HG03139 (cell line): ENCODE results near the gene RPTOR.
"Not testable (repeated sequence)": the region's sequence is repeated elsewhere in the genome, so short reads cannot be mapped to it uniquely, and the experiment has no call there.

Experiments
- ATAC-seq: cut with Tn5 transposase; IDR thresholded peaks from one replicate; pipeline ENCODE4 v1.9.1; 2021; ENCODE audit not compliant: unreplicated experiment

Gene RPTOR

GRCh38 chr17:80737106-80738019 lies 192.7 kb downstream of the RPTOR start:
- peak; percentile 66 for ATAC-seq

GRCh38 chr17:80738020-80738808 lies 193.6 kb downstream of the RPTOR start:
- peak; percentile 9 for ATAC-seq

- no peak for ATAC-seq
These were observed 194.5 kb downstream of the RPTOR start for GRCh38 chr17:80738987-80739730.

GRCh38 chr17:80740141-80740540 lies 195.5 kb downstream of the RPTOR start:
- no peak for ATAC-seq

DNA sequence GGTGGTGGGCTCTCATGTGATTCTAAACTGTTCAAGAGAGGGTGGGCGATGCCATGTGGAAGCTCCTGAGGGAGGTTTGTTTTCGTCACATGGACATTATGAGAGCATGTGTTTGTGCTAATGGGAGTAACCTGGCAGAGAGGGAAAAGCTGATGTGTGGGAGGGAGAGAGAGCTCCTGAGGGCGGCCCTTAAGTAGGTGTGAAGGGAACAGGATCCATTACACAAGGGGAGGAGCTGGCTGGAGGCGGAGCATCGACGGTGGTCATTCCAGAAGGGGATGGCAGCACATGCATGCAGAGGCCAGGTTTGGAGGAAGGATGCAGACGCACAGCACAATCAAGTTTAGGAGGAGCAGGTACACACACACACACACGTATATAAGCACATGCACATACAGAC lies 197.5 kb downstream of the RPTOR start:
- no peak for ATAC-seq

DNA sequence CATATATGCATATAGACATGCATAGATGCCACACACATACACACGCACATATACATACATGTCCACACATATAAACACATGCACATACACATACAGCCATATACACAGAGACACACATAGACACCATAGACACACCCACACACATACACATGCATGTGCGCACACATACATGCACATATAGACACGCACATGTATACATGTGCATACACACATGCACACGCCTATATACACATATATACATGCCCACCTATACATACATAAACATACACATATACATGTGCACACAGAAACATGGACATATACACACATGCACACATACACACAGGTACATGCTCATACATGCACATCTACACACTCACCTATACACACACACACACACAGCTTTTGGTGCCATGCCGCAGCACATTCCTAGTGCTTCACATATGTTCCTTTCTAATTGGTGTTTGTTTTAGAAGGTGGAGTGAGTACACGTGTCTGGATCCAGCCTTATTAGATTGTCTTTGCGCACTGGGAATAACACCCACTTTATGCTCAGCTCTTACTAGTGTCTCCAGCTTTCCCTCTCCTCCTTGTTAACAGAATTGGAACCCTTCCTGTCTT lies 198.0 kb downstream of the RPTOR start:
- ATAC-seq: no peak

DNA sequence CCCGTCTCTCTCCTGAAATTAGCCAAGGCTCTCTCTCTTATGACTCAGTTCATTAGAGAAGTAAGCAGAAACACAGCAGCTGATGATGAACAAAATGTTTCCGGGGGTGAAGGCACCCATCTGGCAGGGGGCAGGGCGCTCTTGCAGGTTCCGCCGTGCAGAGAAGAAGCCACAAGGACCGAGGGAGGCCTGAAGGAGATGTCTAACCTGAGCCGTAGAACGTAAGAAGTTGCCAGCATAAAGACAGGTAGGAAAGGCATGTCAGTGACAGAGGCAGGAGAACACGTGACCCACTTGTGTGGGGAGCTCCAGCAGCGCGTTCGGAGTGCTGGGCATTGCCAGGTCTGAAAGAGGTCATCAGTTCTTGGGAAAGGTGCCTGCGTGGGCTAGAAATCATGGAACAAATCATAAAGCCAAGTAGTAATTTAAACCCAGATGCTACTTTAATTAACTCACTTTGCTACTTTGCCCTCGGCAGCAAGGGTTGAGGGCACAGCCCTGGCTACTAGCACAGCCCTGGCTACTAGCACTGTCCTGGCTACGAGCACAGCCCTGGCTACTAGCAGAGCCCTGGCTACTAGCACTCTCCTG lies 198.6 kb downstream of the RPTOR start:
- no peak for ATAC-seq

DNA sequence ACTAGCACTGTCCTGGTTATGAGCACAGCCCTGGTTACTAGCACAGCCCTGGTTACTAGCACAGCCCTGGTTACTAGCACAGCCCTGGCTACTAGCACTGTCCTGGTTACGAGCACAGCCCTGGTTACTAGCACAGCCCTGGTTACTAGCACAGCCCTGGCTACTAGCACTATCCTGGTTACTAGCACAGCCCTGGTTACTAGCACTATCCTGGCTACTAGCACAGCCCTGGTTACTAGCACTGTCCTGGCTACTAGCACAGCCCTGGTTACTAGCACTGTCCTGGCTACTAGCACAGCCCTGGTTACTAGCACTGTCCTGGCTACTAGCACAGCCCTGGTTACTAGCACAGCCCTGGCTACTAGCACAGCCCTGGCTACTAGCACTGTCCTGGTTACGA lies 199.3 kb downstream of the RPTOR start:
- ATAC-seq: not testable (repeated sequence)

GRCh38 chr17:80744725-80745124 lies 200.1 kb downstream of the RPTOR start:
- ATAC-seq: not testable (repeated sequence)

GRCh38 chr17:80745183-80745582 lies 200.5 kb downstream of the RPTOR start:
- ATAC-seq: no peak

DNA sequence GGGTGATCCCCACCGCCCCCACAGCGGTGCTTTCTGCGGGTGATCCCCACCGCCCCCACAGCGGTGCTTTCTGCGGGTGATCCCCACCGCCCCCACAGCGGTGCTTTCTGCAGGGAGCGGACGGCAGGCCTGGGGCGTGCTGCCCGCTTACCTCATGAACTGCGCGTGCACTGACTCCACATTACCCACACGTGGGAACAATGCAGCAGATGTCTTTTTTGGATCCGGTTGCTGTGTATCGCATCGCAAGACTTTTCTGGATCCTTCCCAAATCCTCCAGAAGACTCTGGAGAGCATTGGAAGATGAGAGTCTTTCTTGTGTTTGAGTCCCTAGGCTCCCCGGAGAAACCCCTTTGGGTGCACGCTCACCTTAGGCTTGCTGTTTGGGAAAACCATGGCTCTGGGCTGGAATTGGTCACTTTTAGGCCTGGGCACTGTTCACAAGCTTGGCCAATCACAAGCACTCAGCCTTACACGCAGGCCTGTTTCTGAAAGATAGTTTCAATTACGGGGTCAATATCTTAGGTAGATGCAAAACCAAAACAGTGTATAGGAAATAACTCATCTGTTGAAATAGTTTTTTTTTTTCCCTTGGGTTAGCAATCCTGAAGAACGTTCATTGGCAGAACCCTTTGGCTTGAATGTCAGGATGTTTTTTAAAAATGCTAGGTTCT lies 201.8 kb downstream of the RPTOR start:
- ATAC-seq: no peak

GRCh38 chr17:80747469-80747868 lies 202.8 kb downstream of the RPTOR start:
- ATAC-seq: no peak

DNA sequence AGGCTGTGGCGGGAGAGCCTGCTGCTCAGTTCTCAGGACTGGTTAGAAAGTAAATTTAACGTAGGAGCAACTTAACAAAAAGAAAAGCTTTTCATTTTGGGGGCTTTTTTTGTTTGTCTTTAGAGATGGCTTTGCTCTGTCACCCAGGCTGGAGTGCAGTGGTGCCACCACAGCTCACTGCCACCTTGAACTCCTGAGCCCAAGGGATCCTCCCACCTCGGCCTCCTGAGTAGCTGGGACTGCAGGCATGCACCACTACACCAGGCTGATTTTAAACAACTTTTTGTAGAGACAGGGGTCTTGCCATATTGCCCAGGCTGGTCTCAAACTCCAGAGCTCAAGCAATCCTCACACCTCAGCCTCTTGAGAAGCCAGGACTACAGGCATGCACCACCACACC lies 205.0 kb downstream of the RPTOR start:
- ATAC-seq: no peak

DNA sequence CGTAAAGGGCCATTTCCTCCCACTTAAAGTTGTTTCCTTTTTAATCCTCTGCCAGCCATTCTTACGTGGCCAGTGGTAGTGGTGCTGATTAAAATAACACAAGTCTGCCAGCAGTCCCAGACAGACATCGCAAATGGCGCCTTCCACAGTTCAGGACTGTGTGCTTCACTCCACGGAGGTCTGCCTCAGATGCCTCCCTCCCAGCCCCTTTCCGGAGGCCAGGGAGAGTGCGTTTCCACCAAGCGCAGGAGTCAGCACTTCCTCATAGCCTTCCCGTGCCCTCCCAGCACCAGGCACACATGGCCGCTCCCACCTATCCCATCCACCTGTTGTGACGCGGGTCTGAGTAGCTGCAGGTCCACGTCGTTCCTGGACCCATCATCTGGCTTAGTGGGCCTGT lies 205.6 kb downstream of the RPTOR start:
- ATAC-seq: no peak

GRCh38 chr17:80751070-80751945 lies 206.7 kb downstream of the RPTOR start:
- ATAC-seq: no peak

GRCh38 chr17:80751946-80752581 lies 207.4 kb downstream of the RPTOR start:
- ATAC-seq: no peak

DNA sequence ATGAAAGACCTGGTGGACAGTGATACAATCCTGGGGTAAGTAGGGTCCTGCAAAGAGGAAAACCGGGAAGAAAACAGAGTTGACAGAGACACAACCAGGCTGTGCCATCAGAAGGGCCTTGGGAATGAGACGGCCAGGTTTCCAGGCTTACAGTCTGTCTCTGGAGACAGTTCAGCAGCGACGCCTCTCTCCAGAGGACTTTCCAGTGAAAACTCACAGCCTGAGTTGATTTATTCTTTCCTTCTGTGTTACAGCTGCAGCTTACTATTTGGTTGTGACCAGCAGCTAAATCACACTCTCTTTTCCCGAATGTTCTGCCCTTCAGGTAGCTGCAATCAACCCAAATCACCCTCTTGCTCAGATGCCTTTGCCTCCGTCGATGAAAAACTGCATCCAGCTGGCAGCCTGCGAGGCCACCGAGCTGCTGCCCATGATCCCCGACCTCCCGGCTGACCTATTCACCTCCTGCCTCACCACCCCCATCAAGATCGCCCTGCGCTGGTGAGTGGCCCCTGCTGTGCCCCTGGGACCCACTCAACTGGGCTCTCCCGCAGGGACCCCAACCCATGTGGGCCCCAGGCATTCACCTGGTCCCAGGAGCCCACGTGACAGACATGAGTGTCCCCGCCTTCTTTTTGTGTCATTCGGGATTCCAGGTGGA lies 209.2 kb downstream of the RPTOR start:
- no peak for ATAC-seq

GRCh38 chr17:80754846-80755245 lies 210.2 kb downstream of the RPTOR start:
- ATAC-seq: no peak
